ENCODE results near the gene RIPOR1.
"Not testable (repeated sequence)": the region's sequence is repeated elsewhere in the genome, so short reads cannot be mapped to it uniquely, and the experiment has no call there.

The RIPOR1 gene

GRCh38 chr16:67530013-67530939 lies 1.6 kb downstream of the RIPOR1 start:
- no peak for DNase-seq (ENCODE audit: extremely low read depth, low read depth)
- TF ChIP-seq CTCF (IDR thresholded peaks at IDR 0.05; ENCODE audit: low read depth, low read length) = no peak

GRCh38 chr16:67531247-67531646 lies 2.6 kb downstream of the RIPOR1 start:
- no peak for DNase-seq (ENCODE audit: extremely low read depth, low read depth)
- TF ChIP-seq CTCF (IDR thresholded peaks at IDR 0.05; ENCODE audit: low read depth, low read length) = no peak

GRCh38 chr16:67533024-67533560 lies 4.5 kb downstream of the RIPOR1 start:
- no peak for TF ChIP-seq CTCF (IDR thresholded peaks at IDR 0.05; ENCODE audit: low read depth, low read length)
- no peak for DNase-seq (ENCODE audit: extremely low read depth, low read depth)

- not testable (repeated sequence) for DNase-seq (ENCODE audit: extremely low read depth, low read depth)
Observed at GRCh38 chr16:67533987-67534386, 5.4 kb downstream of the RIPOR1 start.

GRCh38 chr16:67534431-67534830 lies 5.8 kb downstream of the RIPOR1 start:
- TF ChIP-seq CTCF (IDR thresholded peaks at IDR 0.05; ENCODE audit: low read depth, low read length) = no peak
- DNase-seq (ENCODE audit: extremely low read depth, low read depth) = no peak

GRCh38 chr16:67535201-67535600 lies 6.6 kb downstream of the RIPOR1 start:
- DNase-seq (ENCODE audit: extremely low read depth, low read depth) = no peak
- no peak for TF ChIP-seq CTCF (IDR thresholded peaks at IDR 0.05; ENCODE audit: low read depth, low read length)

- no peak for TF ChIP-seq CTCF (IDR thresholded peaks at IDR 0.05; ENCODE audit: low read depth, low read length)
- DNase-seq (ENCODE audit: extremely low read depth, low read depth) = no peak
Observed at GRCh38 chr16:67537270-67537635, 8.6 kb downstream of the RIPOR1 start.

All from AG09319 (cell line).